D721Med (cell line): Measurements from ENCODE around the gene GPS1.

ENCODE experiments used
- DNase-seq: peaks from one replicate; pipeline ENCODE4 v3.0.0; 2011; ENCODE audit warnings: low spot score; ENCODE audit not compliant: insufficient read length
- FAIRE-seq: peaks from 2 replicates; lab custom pipeline; 2011; peaks lifted over from hg19 to GRCh38; lab: Jason Lieb, UNC
- TF ChIP-seq, protein P1 (sequence below): IDR thresholded peaks from 2 replicates; pipeline ENCODE4 v1.5.1; 2012; ENCODE audit warnings: mild to moderate bottlenecking, control low read depth; ENCODE audit not compliant: insufficient read depth; ENCODE audit errors: missing control alignments

Gene GPS1

DNA sequence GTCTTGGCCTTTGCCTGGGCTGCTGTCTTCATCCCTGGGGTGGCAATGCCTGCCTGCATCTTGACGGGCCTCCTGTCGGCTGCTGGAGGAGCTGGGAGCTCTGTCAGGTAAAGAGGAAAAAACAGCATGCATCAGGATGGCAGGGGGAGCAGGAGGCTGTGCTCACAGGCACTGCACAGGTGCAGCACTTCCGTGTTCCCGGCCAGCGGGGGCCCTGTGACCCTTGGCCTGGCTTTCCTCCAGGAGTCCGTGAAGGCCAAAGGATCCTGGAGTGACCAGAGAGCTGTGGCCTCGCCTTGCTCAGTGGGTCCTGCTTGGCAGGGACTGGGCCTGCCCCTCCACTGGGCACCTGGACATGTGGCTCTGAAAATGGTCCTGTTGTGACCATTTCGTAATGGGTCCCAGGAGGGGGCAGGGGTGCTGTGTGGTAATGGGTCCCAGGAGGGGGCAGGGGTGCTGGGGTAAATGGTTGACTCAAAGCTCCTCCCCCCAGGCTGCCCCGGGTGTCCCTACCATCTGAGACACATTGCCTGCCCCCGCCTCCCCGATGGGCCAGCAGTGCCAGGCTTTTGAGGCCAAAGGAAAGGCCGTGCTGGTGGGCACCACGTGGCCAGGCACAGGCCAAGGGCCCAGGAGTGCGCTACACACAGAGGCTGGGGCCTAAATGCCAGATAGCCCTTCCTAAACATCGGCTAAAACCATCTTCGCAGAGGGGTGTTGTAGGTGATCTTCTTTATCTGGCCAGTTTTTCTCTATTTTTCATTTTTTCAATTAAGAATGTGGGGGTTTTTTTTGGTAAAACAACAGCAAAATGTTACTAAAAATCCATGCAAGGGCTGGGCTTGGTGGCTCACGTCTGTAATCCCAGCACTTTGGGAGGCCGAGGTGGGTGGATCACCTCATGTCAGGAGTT is 50.3 kb downstream of the GPS1 start:
- TF ChIP-seq, protein P1, sequence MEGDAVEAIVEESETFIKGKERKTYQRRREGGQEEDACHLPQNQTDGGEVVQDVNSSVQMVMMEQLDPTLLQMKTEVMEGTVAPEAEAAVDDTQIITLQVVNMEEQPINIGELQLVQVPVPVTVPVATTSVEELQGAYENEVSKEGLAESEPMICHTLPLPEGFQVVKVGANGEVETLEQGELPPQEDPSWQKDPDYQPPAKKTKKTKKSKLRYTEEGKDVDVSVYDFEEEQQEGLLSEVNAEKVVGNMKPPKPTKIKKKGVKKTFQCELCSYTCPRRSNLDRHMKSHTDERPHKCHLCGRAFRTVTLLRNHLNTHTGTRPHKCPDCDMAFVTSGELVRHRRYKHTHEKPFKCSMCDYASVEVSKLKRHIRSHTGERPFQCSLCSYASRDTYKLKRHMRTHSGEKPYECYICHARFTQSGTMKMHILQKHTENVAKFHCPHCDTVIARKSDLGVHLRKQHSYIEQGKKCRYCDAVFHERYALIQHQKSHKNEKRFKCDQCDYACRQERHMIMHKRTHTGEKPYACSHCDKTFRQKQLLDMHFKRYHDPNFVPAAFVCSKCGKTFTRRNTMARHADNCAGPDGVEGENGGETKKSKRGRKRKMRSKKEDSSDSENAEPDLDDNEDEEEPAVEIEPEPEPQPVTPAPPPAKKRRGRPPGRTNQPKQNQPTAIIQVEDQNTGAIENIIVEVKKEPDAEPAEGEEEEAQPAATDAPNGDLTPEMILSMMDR = no peak
- DNase-seq = no peak

DNA sequence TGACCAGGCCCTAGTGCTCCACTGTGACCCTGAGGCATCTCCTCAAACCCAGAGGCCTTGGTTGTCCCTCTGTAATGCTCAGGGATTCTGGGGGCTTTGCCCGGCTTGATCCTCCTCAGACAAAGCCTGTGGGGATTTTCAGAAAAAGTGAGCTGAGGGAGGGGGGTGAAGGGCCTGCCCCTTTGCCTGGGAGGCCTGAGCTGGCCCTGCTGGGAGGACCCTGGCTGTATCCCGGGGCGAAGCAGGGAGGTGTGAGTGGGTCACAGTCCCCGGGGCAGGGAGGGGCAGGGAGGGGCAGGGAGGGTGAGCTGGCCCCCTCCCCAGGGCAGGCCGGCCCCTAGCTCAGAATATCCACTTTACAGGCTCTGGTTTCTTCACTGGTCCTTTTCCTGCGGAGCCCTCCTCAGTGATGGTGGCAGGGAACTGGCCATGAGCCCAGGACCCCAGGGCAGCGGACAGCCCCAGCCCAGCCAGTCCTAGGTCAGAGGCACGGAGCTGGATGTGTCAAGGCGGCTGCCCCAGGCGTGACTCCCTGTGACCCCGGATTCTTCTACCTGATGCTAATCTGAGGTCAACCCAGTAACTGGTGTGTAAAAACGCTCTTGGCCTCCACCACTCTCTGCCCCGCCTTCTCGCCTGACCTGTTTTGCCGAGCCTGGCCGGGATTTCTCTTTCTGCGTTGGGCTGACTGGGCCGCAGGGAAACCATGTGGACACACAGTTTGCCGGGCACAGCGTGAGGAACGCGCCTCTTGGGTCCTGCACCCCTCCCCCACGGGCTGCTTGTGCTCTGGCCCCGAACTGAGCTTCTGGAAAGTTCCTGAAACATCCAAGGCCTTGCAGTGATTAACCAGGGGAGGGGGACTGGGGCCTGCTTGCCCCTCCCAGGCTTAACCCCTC is 52.1 kb downstream of the GPS1 start:
- DNase-seq = peak; percentile 95
- TF ChIP-seq, protein P1 = no peak
- FAIRE-seq = no peak

More for the DNA sequence above, 50.3 kb downstream of the GPS1 start:
- no peak for FAIRE-seq

DNA sequence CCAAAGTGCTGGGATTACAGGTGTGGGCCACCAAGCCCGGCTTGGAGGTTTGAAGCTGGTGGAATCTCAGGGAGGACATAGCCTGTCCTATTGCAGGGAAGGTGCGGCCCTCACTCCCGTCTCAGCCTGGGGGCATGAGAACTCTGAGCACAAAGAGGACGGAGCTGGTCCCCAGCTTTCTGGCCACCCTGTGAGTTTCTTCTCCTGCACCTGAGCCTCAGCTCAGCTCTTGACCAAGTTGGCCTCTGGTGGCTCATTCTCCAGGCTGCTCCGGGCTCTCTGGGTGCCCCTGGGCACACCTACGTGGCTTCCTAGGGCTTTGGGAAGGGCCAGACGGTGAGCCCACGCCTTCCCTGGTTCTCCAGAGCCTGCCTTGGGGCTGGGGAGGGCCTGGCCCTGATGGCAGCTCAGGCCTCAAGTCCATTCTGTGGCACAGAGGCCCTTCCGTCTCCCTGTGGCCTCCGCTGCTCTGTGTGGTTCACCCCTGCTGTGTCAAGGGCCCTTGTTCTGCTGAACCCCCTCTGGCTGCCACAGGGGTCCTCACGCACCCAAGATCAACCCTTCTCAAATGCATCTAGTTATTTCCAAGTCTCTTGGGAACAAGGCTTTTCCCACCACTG is 53.2 kb downstream of the GPS1 start:
- no peak for FAIRE-seq
- no peak for DNase-seq
- TF ChIP-seq, protein P1 = no peak

DNA sequence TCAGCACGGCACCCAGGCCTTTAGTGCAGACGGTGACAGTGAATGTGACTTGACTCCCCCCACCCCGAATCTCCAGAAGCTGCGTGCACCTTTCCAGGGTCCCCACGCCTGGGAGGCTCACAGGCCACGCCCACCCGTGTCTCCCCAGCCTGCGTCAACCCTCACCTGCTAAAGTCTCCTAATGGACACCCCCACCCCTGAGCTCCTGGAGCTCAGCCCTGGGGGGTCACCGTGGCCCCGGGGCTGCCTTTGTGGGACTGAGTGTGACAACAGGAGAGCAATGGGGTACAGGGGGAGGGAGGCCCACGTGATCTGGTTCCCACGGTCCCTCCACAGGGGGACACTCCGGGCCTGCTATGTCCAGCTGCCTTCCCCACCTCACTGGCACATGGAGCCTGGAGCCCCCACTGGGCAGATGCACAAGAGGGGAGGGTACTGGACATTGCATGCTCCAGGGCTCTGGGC is 53.8 kb downstream of the GPS1 start:
- DNase-seq = no peak
- FAIRE-seq = no peak
- TF ChIP-seq, protein P1 = no peak

DNA sequence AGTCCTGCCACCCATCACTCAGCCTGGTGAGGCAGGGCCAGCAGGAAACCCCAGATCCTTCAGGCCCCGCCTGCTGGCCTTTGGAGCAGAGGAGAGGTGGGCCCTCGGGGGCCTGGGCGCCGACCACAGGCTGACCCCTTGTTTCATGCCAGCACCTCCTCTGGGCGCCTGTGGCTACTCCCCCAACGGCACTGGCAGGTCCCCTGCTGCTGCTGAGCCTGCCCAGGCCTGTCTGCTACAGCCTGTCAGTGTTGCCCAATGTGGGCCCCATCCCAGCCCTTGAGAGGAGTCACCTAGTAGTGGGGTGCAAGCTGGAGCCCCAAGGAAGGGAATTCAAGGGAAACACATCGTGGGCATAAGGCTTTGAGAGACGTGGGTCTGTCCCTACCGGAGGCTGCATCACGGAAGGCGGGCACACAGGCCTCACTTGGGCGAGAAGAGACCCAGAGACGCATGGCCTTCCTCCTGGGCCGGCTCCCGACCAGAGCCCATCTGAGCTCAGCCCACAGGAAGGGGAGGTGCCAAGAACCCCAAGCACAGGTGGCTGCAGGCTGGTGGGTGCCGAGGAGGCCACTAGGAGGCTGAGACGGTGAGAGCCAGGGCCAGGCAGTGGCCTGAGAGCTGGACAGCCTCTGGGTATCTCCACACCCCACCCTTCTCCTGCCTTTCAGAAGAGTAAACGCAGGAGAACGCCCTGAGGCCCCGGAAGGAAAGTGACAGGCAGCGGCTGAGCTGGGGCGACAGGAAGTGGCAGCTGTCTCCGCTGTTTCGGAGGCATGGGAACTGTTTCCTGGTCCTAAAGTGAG is 54.4 kb downstream of the GPS1 start:
- FAIRE-seq = no peak
- no peak for DNase-seq
- TF ChIP-seq, protein P1 = no peak

DNA sequence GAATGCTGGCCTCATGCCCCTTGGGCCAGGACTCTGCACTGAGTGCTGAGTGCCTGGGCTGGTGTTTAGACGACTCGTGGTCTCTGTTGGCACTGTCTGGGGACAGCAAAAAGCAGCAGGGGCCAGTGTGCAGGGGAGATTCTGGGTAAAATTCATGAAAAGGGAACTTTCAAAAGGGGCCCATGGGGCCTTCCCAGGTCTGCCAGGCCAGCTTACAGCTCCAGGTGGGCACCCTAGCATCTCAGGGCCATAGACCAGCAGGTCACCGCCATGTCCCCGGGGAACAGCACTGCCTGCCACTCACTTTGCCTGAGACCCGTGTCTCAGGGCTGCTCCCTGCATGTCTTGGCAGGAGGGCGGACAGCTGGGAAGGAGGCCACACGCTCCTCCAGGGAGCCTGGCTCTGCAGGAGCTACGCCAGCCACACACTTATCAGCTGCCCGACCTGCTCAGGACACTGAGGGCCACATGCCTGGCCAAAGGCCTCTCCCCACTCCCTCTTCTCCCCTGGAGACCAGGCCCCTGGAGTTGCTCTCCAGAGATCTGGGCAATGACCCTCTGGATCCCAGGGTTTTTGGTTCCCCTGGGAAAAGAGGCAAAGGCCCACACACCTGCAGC is 55.1 kb downstream of the GPS1 start:
- TF ChIP-seq, protein P1 = no peak
- DNase-seq (no peak), FAIRE-seq (no peak)
